ENCODE data around the gene NSA2. TPM values are rescaled to one million over a fixed set of nuclear protein-coding genes. Genes with fewer than 3 reads are reported as not detected.
"Not testable (repeated sequence)": the region's sequence is repeated elsewhere in the genome, so short reads cannot be mapped to it uniquely, and the experiment has no call there.

Gene NSA2
- total RNA-seq: 129 and 160 TPM in 2 replicates

DNA sequence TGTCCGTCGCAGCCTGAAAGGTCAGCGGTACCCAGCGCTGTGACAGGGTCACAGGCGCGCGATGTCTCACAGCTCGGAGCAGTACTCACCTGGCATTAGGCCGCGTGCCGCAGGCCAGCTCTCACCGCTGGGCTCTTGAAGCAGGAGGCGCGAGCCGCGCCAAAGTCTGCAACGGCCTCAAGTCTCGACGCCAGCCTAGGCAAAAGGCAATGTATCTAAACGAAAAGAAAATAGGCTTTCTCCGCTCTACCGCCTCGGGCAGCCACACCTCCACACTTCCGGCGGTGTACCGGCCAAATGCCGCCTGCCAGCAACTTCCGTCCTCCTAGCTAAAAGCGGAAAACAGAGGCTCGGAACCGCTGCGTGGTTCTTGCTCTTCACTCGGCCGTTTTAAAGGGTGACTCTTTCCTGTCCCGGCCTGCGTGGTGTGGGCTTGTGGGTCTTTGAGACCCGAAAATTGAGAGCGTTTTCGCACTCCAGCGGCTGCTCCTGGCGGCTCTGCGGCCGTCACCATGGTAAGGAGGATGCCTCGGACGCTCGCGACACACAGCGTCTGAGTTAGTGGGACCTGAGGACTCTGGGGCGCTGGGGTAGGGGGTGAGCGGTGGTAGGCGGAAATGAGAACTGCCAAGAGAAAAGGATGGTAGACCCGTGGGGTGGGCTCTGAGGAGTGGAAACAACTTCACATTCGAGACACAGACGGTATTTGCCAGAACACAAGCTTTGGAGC, at the start of gene NSA2, which contains the start of gene GFM2:
TSS of gene NSA2 (plus strand) at position 401 of the 730 bp plus-strand sequence. CDS start at position 513, 112 bp downstream.
TSS of gene GFM2 (minus strand) at position 269 of the 730 bp plus-strand sequence. CDS start 3,375 bp downstream, outside the sequence.
- peak; percentile 86 for DNase-seq (ENCODE audit: low read depth)

- no peak for DNase-seq (ENCODE audit: low read depth)
Measured at GRCh38 chr5:74717596-74717995, 49.5 kb upstream of the NSA2 start.

DNA sequence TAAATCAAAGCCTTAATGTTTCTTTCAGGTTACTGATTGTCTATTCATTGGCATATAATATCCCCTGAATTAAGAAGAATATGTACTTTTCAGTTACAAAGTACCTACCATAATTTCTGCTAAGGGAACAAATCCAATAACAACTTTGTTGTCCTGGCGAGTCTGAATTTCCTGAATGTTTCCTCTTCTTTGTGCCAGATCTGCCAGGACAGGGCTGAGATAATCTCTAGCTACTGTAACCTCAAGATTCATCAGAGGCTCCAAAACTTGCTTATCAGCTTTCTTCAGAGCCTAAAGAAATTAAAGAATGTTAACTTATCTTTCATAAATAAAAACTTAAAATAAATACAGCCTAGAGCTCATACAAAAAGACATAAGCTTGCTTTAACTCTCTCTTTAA, 44.8 kb upstream of the NSA2 start:
- DNase-seq (ENCODE audit: low read depth): no peak

DNA sequence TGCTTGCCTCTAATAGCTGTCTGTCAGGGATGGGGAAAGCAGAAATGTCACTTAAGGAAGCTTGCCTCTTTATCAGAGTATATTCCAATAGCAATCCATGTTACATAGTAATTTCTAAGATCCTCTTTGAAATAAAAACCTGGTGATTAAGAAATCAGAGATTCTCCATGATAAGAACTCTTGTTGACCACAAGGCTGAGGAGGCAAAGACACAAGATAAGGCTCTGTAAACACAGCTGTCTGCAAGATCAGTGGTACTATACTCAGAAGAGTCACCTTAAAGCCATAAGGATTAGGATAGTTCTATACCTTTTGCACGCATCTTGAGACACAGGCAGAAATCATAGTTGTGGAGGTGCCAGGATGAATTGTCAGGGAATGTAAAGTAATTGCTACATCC, 41.7 kb upstream of the NSA2 start:
- no peak for DNase-seq (ENCODE audit: low read depth)

DNA sequence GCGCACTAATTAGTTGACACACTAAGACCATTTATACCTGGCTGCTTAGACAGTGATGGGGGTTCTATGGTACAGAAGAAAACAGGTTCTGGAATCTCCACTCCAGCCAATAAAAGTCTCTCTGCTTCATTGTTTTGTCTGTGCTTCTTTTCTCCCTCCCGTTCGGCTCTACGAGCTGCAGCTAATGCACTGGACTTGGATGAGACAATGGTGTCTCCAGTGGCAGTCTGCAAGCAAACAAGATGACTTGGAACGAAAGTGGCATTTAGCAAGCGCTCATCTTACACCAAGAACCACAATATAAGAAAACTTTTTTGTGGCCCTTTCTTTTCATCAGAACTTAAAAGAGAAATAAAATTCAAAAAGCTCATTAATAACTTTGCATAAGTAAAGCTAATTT, 30.3 kb upstream of the NSA2 start:
- no peak for DNase-seq (ENCODE audit: low read depth)

DNA sequence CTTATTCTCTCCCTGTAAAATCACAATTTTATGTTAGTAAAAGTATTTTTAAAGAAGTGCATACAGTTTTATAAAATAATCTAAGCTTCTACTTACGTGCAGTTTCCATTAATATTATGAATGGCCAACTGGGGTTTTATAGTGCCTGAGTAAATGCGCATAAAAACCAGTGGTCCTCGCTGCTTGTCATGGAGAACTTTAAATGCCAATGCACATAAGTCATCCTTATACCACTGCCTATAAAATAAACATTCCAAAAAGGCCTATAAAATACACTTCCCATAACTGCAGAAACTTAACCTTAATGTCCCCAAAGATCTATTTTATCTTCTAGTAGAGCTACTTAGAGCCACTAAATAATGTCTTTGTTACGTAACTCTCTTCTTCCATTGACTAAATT, 28.6 kb upstream of the NSA2 start:
- no peak for DNase-seq (ENCODE audit: low read depth)

GRCh38 chr5:74748742-74749141, 18.3 kb upstream of the NSA2 start:
- DNase-seq (ENCODE audit: low read depth): not testable (repeated sequence)

DNA sequence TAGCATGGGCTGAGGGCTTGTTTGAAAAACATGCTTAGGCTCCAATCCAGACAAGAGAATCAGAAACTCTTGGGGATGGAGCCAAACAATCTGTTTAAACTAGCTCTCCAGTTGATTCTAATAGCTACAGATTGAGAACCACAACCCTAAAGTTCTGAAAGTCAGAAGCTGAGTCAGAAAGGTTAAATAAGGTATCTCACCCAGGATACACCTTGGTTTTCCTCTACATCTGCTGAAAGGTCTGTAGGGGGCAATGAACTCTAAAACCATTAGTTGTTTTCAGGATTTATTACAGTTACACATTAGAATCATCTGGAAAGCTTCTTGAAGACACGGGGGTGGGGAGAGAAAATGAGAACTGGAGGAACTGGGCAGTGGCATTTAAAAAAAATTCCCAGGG, 5.8 kb upstream of the NSA2 start:
- DNase-seq (ENCODE audit: low read depth): peak; percentile 53

DNA sequence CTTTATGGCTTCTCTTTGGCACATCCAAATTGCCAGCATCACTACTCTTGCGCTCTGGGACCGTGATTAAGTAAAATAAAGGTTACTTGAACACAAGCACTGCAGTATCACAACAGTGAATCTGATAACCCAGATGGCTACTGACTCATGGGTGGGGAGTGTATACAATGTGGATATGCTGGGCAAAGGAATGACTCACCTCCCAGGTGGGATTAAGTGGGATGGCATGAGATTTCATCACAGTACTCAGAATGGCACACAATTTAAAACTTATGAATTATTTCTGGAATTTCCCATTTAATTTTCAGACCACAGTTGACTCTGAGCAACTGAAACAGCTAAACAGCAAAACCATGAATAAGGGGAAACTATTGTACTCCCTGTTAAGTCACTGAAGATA, 4.5 kb upstream of the NSA2 start:
- peak; percentile 84 for DNase-seq (ENCODE audit: low read depth)

DNA sequence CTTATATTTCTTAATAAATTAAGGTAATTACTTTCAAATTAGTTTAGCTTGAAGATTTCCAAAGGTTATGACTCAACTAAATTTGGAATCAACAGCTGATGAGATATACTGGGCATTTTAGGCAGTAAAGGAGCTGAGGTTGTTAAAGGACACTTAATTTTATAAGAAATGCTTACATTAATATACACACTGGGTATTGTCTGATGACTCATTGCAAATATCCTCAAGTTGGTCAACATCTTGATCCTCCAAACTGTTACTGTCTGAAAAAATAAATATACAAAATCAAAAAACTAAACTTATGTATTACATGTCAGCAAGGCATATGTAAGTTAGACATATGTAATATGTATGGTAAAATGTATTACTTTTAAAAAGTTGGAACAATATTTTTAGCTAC, 3.5 kb upstream of the NSA2 start:
- no peak for DNase-seq (ENCODE audit: low read depth)

GRCh38 chr5:74765201-74765600, 1.8 kb upstream of the NSA2 start:
- peak; percentile 42 for DNase-seq (ENCODE audit: low read depth)

GRCh38 chr5:74765929-74766328, 1.1 kb upstream of the NSA2 start:
- no peak for DNase-seq (ENCODE audit: low read depth)

- DNase-seq (ENCODE audit: low read depth): peak; percentile 84
Measured at GRCh38 chr5:74766418-74766848, 616 bp upstream of the NSA2 start.

DNA sequence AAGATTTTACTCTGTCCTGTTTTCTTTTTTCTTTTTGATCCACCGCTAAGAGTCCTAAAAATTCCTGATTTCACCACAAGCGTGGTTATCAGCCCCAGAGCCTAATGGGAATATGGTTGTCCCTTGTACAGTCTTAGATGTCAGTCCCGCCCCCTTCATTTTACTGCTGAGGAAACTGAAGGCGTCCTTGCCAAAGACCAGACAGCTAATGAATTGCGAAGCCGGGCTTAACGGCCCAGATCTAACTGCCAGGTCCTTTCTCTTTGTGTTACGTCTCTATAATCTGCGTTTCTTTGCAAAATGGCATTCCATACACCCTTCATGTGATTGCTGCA, 497 bp downstream of the NSA2 start:
- peak; percentile 49 for DNase-seq (ENCODE audit: low read depth)

- DNase-seq (ENCODE audit: low read depth): no peak
Measured at GRCh38 chr5:74772359-74772758, 5.3 kb downstream of the NSA2 start.

- DNase-seq (ENCODE audit: low read depth): no peak
Measured at GRCh38 chr5:74778609-74779008, 11.6 kb downstream of the NSA2 start.

GRCh38 chr5:74786851-74787250, 19.8 kb downstream of the NSA2 start:
- no peak for DNase-seq (ENCODE audit: low read depth)

DNA sequence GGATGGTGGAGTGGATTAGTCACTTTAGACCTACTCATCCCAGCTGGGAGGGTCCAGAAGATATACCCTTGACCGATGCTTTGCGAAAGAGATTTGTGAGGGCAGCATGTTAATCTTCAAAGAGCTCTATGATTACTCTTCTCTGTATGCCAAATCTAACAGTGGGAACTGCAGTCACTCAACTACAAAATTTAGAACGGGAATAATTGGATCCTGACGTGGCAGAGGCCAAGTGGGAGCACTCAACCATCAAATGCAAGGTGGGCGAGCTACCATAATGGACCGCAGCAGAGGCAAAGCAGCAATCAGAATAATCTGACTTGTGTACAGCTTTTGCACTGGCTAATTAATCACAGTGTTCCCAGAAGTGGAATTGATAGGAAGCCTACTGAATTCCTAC, 20.4 kb downstream of the NSA2 start:
- no peak for DNase-seq (ENCODE audit: low read depth)

- not testable (repeated sequence) for DNase-seq (ENCODE audit: low read depth)
Measured at GRCh38 chr5:74791669-74792068, 24.6 kb downstream of the NSA2 start.

DNA sequence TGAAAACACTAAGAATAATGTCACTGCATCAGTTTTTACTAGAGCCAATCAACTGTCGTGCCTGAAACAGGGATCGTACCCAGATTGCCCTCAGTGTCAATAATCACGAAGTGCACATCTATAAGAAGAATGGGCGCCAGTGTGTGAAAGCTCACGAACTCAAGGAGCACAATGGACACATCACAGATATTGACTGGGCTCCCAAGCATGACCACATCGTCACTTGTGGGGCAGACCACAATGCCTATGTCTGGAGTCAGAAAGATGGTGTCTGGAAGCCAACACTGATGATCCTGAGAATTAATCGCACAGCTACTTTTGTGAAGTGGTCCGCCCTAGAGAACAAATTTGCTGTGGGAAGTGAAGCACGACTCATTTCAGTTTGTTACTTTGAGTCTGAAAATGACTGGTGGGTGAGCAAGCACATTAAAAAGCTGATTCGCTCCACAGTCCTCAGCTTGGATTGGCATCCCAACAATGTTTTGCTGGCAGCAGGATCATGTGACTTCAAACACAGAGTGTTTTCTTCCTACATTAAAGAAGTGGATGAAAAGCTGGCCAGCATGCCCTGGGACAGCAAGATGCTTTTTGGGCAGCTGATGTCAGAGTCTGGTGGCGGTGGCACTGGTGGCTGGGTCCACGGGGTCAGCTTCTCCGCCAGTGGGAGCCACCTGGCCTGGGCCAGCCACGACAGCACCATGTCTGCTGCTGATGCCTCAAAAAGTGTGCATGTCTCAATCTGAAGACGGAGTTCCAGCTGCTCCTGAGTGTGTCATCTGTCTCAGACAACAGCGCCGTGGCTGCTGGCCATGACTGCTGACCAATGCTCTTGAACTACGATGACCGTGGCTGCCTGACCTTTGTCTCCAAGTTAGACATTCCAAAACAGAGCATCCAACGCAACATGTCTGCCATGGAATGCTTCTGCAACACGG, 32.2 kb downstream of the NSA2 start:
- peak; percentile 79 for DNase-seq (ENCODE audit: low read depth)

- DNase-seq (ENCODE audit: low read depth): no peak
Measured at GRCh38 chr5:74801197-74801596, 34.1 kb downstream of the NSA2 start.

GRCh38 chr5:74801941-74802340, 34.9 kb downstream of the NSA2 start:
- peak; percentile 24 for DNase-seq (ENCODE audit: low read depth)

DNA sequence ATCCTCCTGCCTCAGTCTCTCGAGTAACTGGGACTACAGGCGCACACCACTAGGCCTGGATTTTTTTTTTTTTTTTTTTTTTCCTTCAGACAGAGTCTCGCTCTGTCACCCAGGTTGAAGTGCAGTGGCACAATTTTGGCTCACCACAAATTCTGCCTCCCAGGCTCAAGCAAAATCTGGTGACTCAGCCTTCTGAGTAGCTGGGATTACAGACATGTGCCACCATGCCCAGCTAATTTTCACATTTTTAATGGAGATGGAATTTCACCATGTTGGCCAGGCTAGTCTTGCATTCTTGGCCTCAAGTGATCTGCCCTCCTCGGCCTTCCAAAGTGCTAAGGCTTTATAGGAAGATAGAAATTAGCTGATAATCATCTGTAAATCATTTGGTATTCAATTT, 43.9 kb downstream of the NSA2 start:
- DNase-seq (ENCODE audit: low read depth): peak; percentile 53

Measured in renal cortical epithelial cell (primary cell).